ENCODE measurements around the gene SNRPD2. TPM values are rescaled to one million over a fixed set of nuclear protein-coding genes. Genes with fewer than 3 reads are reported as not detected.
A peak's percentile ranks its signal among the peaks of the same experiment; 100 is the strongest.

The SNRPD2 gene
- polyA plus RNA-seq, 4 donors: 282 to 375 (median 322) TPM

GRCh38 chr19:45660636-45661035 lies 31.1 kb downstream of the SNRPD2 start:
- DNase-seq (ENCODE audit: low read depth in 4 of 4, low spot score in 3 of 4): no peak

- no peak for DNase-seq (ENCODE audit: low read depth in 4 of 4, low spot score in 3 of 4)
Measured at GRCh38 chr19:45659096-45659729, 32.5 kb downstream of the SNRPD2 start.

- no peak for DNase-seq (ENCODE audit: low read depth in 4 of 4, low spot score in 3 of 4)
Measured at GRCh38 chr19:45657520-45658167, 34.1 kb downstream of the SNRPD2 start.

- DNase-seq (ENCODE audit: low read depth in 4 of 4, low spot score in 3 of 4): no peak
Measured at GRCh38 chr19:45655073-45655472, 36.7 kb downstream of the SNRPD2 start.

- no peak for DNase-seq (ENCODE audit: low read depth in 4 of 4, low spot score in 3 of 4)
Measured at GRCh38 chr19:45653634-45654033, 38.1 kb downstream of the SNRPD2 start.

GRCh38 chr19:45650722-45651121 lies 41.0 kb downstream of the SNRPD2 start:
- DNase-seq (ENCODE audit: low read depth in 4 of 4, low spot score in 3 of 4): no peak

GRCh38 chr19:45646345-45646698 lies 45.4 kb downstream of the SNRPD2 start:
- no peak for DNase-seq (ENCODE audit: low read depth in 4 of 4, low spot score in 3 of 4)

GRCh38 chr19:45645631-45646344 lies 46.0 kb downstream of the SNRPD2 start:
- no peak for DNase-seq (ENCODE audit: low read depth in 4 of 4, low spot score in 3 of 4)

- DNase-seq (ENCODE audit: low read depth in 4 of 4, low spot score in 3 of 4): no peak
Measured at GRCh38 chr19:45645068-45645630, 46.6 kb downstream of the SNRPD2 start.

GRCh38 chr19:45643927-45644771 lies 47.6 kb downstream of the SNRPD2 start:
- DNase-seq (ENCODE audit: low read depth in 4 of 4, low spot score in 3 of 4): no peak

GRCh38 chr19:45643024-45643926 lies 48.5 kb downstream of the SNRPD2 start:
- DNase-seq (ENCODE audit: low read depth in 4 of 4, low spot score in 3 of 4): peak in 1 of 4 donors; percentile 74

- DNase-seq (ENCODE audit: low read depth in 4 of 4, low spot score in 3 of 4): peak in 1 of 4 donors; percentile 57
Measured at GRCh38 chr19:45641274-45642105, 50.3 kb downstream of the SNRPD2 start.

GRCh38 chr19:45640849-45641273 lies 50.9 kb downstream of the SNRPD2 start:
- DNase-seq (ENCODE audit: low read depth in 4 of 4, low spot score in 3 of 4): no peak

GRCh38 chr19:45638930-45639729 lies 52.6 kb downstream of the SNRPD2 start, which contains the start of gene EML2:
Gene EML2 (minus strand): TSS chr19:45639397. CDS start chr19:45639376, 21 bp downstream.
- no peak for DNase-seq (ENCODE audit: low read depth in 4 of 4, low spot score in 3 of 4)

GRCh38 chr19:45637890-45638667 lies 53.7 kb downstream of the SNRPD2 start:
- DNase-seq (ENCODE audit: low read depth in 4 of 4, low spot score in 3 of 4): no peak
